ENCODE measurements around the gene TET3. TPM values are rescaled to one million over a fixed set of nuclear protein-coding genes. Genes with fewer than 3 reads are reported as not detected.

The TET3 gene
- total RNA-seq, 3 donors from 2014 or later: 16.6 to 28.7 (median 21.9) TPM

DNA sequence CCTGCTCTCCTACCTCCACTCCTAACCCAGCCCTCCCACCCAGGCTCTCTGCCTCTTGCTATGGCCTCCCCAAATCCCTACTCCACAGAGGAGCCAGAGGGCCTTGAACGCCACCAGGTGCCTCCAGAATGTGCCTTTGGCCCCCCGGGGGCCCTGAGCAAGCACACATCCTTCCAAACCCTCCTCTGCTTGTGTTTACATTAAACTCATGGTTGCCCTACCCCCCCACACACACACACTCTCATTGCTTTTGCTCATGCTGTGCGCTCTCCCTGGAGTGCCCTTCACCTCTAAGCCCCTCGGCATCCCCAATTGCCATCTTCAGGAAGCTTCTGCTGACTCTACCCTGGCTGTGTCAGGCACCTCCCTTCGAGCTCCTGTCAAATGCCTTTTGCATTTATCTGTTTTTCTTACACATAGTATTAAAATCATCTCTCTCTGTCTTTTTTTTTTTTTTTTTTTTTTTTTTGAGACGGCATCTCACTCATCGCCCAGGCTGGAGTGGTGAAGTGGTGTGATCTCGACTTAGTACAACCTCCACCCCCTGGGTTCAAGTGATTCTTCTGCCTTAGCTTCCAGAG, 16.3 kb upstream of the TET3 start:
- no peaks in the 10 kb centered on the region for H3K9me3 ChIP-seq
- ATAC-seq (no peak), DNase-seq (no peak)
- H3K4me3 ChIP-seq: no peak overlapping the region
- no peaks in the 10 kb centered on the region for H3K36me3 ChIP-seq (ENCODE audit: low read depth)
- intact Hi-C loops (cut with DNase I, micrococcal nuclease): no loop called here
- peaks cover 20% of the 10 kb centered on the region for H3K4me1 ChIP-seq (ENCODE audit: low read depth)
- TF ChIP-seq, protein P1, sequence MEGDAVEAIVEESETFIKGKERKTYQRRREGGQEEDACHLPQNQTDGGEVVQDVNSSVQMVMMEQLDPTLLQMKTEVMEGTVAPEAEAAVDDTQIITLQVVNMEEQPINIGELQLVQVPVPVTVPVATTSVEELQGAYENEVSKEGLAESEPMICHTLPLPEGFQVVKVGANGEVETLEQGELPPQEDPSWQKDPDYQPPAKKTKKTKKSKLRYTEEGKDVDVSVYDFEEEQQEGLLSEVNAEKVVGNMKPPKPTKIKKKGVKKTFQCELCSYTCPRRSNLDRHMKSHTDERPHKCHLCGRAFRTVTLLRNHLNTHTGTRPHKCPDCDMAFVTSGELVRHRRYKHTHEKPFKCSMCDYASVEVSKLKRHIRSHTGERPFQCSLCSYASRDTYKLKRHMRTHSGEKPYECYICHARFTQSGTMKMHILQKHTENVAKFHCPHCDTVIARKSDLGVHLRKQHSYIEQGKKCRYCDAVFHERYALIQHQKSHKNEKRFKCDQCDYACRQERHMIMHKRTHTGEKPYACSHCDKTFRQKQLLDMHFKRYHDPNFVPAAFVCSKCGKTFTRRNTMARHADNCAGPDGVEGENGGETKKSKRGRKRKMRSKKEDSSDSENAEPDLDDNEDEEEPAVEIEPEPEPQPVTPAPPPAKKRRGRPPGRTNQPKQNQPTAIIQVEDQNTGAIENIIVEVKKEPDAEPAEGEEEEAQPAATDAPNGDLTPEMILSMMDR (IDR thresholded peaks at IDR 0.05): no peak

- H3K9me3 ChIP-seq: no peaks in the 10 kb centered on the region
- intact Hi-C loops (cut with DNase I, micrococcal nuclease): no loop called here
- TF ChIP-seq, protein P1 (IDR thresholded peaks at IDR 0.05): no peak
- ATAC-seq (no peak), DNase-seq (no peak)
- H3K4me1 ChIP-seq (ENCODE audit: low read depth): peaks cover 20% of the 10 kb centered on the region
- no peaks in the 10 kb centered on the region for H3K36me3 ChIP-seq (ENCODE audit: low read depth)
- H3K4me3 ChIP-seq: no peak overlapping the region
Measured at GRCh38 chr2:73969356-73969755, 15.4 kb upstream of the TET3 start.

DNA sequence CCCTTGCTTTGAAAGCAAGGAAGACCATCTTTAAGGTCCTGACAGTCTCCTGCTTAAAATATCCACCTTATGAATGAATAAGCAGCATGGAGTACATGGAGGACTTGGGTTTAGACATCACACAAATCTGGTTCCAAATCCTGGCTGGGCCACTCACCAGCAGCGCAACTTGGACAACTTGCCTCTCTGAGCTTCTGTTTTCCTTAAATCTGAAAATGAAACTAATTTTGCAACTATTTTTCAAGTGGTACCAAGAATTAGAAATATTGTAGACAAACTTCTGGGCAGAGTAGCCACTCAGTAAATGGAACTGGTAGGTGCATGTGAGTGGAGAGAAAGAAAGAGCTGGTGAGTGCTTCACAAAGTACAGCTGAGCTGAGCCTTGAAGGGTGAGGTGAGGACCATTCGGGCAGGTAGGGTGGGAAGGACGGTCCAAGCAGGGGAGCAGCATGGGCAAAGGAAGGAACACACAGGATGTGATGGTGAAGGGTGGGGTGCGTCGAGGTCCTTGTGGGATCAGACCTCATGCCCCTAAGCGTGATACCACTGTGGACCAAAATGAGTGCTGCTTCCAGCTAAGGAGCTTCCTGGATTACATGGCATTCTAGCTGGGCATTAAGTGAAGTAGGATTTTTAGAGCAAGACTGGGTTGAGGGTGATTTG, 14.4 kb upstream of the TET3 start:
- TF ChIP-seq, protein P1 (IDR thresholded peaks at IDR 0.05): no peak
- Histone ChIP-seq H3K4me3 (no peak overlapping the region), H3K36me3 (ENCODE audit: low read depth) (no peaks in the 10 kb centered on the region), H3K9me3 (no peaks in the 10 kb centered on the region), H3K4me1 (ENCODE audit: low read depth) (peaks cover 20% of the 10 kb centered on the region)
- ATAC-seq (no peak), DNase-seq (no peak)
- intact Hi-C loops (cut with DNase I, micrococcal nuclease): no loop called here

DNA sequence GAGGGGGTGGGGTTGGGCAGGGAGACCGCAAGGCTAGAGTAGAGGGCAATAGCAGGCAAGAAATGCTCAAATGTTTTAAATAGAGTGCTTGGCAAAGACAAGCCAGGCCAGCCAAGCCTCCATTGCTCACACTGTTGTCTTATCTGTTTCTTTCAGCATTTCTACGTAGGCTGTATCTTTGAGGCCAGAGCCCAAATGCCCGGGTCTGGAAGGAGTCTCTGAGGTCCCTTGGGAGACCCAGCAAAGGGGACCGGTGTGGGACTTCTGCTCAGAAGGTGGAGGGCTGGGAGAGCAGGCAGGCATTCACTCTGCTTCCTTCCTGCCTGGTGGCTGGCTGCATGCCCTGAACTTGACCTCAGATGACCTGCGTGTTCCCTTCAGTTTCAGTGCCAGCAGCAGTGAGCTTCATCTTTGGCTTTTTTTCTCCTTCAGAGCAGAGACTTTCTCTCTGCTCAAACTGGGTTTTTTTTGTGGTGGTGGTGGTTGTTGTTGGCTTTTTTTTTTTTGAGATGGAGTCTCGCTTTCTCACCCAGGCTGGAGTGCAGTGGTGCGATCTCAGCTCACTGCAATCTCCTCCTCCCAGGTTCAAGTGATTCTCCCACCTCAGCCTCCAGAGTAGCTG, 13.7 kb upstream of the TET3 start:
- DNase-seq: peak; percentile 83 to 89 (median 84)
- TF ChIP-seq, protein P1 (IDR thresholded peaks at IDR 0.05): no peak
- H3K36me3 ChIP-seq (ENCODE audit: low read depth): no peaks in the 10 kb centered on the region
- H3K4me1 ChIP-seq (ENCODE audit: low read depth): peaks cover 20% of the 10 kb centered on the region
- no peak overlapping the region for H3K4me3 ChIP-seq
- H3K9me3 ChIP-seq: no peaks in the 10 kb centered on the region
- peak; percentile 93 for ATAC-seq
- intact Hi-C loops (cut with DNase I, micrococcal nuclease): no loop called here

GRCh38 chr2:73971722-73972121, 13.0 kb upstream of the TET3 start:
- Histone ChIP-seq H3K4me1 (ENCODE audit: low read depth) (peaks cover 20% of the 10 kb centered on the region), H3K9me3 (no peaks in the 10 kb centered on the region), H3K4me3 (no peak overlapping the region), H3K36me3 (ENCODE audit: low read depth) (no peaks in the 10 kb centered on the region)
- peak; percentile 37 for ATAC-seq
- intact Hi-C loops (cut with DNase I, micrococcal nuclease): no loop called here
- DNase-seq: no peak
- TF ChIP-seq, protein P1 (IDR thresholded peaks at IDR 0.05): no peak
